ENCODE measurements around the gene CTNNAL1. TPM values are rescaled to one million over a fixed set of nuclear protein-coding genes. Genes with fewer than 3 reads are reported as not detected.
A peak's percentile ranks its signal among the peaks of the same experiment; 100 is the strongest.

Gene CTNNAL1
- total and polyA plus RNA-seq, 9 donors: 23.9 to 37.1 (median 28.7) TPM

DNA sequence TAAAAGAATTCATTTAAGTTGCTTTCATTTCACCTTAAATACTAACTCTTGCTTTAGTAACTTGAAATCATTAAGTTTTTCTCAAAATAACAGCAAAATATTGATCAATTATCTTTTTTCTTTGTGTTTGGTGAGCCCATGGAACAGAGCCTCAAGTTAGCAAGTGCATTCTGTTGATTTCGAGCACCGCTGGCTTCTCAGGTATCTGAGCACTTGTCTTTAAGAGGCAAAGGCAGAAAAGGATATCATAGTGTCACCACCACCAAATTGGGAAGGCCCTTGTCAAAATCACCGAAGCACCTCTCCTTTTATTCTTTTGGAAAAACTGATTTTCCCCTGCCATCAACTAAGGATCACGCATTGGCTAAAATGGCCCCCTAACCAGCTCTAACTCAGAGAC lies 17.1 kb upstream of the CTNNAL1 start:
- H3K27ac ChIP-seq (ENCODE audit: low read length): no peak overlapping the region
- no peaks in the 10 kb centered on the region for H3K9me3 ChIP-seq (replicated peaks; ENCODE audit: control insufficient read depth, low read depth, low read length)
- WGBS (ENCODE audit: insufficient coverage): 93% methylated on average over 3 of the region's 4 CpGs
- no peak overlapping the region for H3K4me3 ChIP-seq (ENCODE audit: low read length)
- peaks cover 6% of the 10 kb centered on the region for H3K4me1 ChIP-seq (ENCODE audit: control insufficient read depth, insufficient read depth, low read length)
- no peaks in the 10 kb centered on the region for H3K27me3 ChIP-seq (ENCODE audit: control insufficient read depth, insufficient read depth, low read length)
- no peak for DNase-seq
- H3K36me3 ChIP-seq (ENCODE audit: control insufficient read depth, insufficient read depth, low read length): peaks cover 14% of the 10 kb centered on the region

DNA sequence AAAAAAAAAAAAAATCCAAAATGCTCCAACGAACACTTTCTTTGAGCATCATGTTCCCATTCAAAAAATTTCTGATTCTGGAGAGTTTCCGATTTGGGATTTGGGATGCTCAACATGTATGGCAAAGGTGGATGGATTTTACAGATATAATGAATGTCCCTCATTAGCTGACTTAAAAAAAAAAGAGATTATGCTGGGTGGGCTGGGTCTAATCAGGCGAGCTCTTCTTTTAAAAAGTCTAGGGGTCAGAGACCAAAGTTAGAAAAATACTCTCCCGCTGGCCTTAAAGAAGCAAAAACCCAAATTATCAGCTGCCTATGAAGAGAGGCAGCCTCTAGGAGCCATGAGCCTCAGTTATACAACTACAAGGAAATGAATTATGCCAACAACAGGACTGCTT lies 15.2 kb upstream of the CTNNAL1 start:
- H3K27me3 ChIP-seq (ENCODE audit: control insufficient read depth, insufficient read depth, low read length): no peaks in the 10 kb centered on the region
- no peak overlapping the region for H3K27ac ChIP-seq (ENCODE audit: low read length)
- peaks cover 6% of the 10 kb centered on the region for H3K4me1 ChIP-seq (ENCODE audit: control insufficient read depth, insufficient read depth, low read length)
- WGBS (ENCODE audit: insufficient coverage): no CpG with 5 or more reads among the region's 4 CpGs
- H3K9me3 ChIP-seq (replicated peaks; ENCODE audit: control insufficient read depth, low read depth, low read length): no peaks in the 10 kb centered on the region
- DNase-seq: no peak
- H3K36me3 ChIP-seq (ENCODE audit: control insufficient read depth, insufficient read depth, low read length): peaks cover 13% of the 10 kb centered on the region
- H3K4me3 ChIP-seq (ENCODE audit: low read length): no peak overlapping the region

DNA sequence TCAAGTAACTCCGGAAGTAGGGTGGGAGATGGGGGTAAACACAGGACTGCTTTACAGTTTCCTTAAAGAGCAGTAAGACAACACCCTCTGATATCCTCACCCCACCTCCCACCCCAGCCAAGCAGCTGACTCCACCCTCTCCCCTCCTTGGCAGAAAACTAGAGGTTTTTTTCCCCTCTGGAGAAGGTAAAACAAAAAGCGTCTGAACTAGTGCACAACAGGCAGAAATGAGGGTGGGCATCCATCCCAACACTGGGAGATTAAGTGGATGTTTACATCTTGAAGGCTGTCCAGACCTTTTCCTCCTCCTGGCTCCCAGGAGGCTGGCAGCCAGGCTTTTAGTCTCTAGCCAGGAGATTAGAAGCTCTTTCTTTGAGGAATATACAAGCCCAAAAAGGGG lies 13.9 kb upstream of the CTNNAL1 start:
- DNase-seq: peak; percentile 30
- H3K9me3 ChIP-seq (replicated peaks; ENCODE audit: control insufficient read depth, low read depth, low read length): no peaks in the 10 kb centered on the region
- peaks cover 6% of the 10 kb centered on the region for H3K4me1 ChIP-seq (ENCODE audit: control insufficient read depth, insufficient read depth, low read length)
- peak overlapping the region; percentile 6 for H3K27ac ChIP-seq (ENCODE audit: low read length)
- H3K27me3 ChIP-seq (ENCODE audit: control insufficient read depth, insufficient read depth, low read length): no peaks in the 10 kb centered on the region
- peaks cover 5% of the 10 kb centered on the region for H3K36me3 ChIP-seq (ENCODE audit: control insufficient read depth, insufficient read depth, low read length)
- WGBS (ENCODE audit: insufficient coverage): no CpG with 5 or more reads among the region's 2 CpGs
- H3K4me3 ChIP-seq (ENCODE audit: low read length): no peak overlapping the region

DNA sequence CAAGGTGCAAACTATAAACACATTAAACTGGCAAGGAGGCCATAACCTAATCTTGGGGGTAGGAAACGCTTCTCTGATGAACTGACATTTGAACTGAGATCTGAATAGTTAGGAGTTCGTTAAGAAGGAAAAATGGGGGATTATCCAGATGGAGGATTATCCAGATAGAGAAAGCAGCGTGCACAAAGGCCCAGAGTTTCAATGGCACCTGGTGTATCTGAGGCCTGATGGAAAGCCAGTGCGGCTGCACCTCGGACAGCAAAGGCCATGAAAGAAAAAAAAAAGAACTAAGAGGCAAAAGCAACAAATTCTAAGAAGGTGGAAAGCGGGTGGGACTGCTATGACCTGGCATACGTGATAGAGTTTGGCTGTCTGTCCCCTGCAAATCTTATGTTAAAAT lies 13.0 kb upstream of the CTNNAL1 start:
- Histone ChIP-seq H3K9me3 (replicated peaks; ENCODE audit: control insufficient read depth, low read depth, low read length) (no peaks in the 10 kb centered on the region), H3K27me3 (ENCODE audit: control insufficient read depth, insufficient read depth, low read length) (no peaks in the 10 kb centered on the region), H3K36me3 (ENCODE audit: control insufficient read depth, insufficient read depth, low read length) (peaks cover 5% of the 10 kb centered on the region), H3K4me3 (ENCODE audit: low read length) (no peak overlapping the region), H3K4me1 (ENCODE audit: control insufficient read depth, insufficient read depth, low read length) (peaks cover 6% of the 10 kb centered on the region), H3K27ac (ENCODE audit: low read length) (no peak overlapping the region)
- DNase-seq: no peak
- 88% methylated on average over 6 of the region's 7 CpGs for WGBS (ENCODE audit: insufficient coverage)

DNA sequence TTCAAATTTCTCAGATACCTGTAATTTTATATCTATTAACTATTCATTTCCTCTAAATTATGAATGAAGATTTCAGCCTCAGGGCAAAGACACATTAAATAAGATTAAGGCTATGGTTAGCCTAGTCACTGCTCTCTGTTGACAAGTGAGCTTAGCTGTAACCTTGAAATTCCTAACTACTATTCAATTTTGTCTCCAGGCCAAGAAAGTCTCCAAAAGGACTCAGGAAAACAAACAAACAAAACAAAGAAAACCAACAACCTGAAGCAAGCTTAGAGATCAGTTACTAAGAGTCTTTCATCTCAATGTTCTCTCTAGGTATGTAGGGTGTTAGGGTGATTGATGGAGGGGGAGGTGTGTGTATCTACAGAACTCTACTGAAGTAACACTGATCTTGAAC lies 9.6 kb upstream of the CTNNAL1 start:
- H3K9me3 ChIP-seq (replicated peaks; ENCODE audit: control insufficient read depth, low read depth, low read length): no peaks in the 10 kb centered on the region
- H3K36me3 ChIP-seq (ENCODE audit: control insufficient read depth, insufficient read depth, low read length): peaks cover 8% of the 10 kb centered on the region
- DNase-seq: no peak
- H3K4me1 ChIP-seq (ENCODE audit: control insufficient read depth, insufficient read depth, low read length): peaks cover 6% of the 10 kb centered on the region
- no peaks in the 10 kb centered on the region for H3K27me3 ChIP-seq (ENCODE audit: control insufficient read depth, insufficient read depth, low read length)
- no peak overlapping the region for H3K27ac ChIP-seq (ENCODE audit: low read length)
- no peak overlapping the region for H3K4me3 ChIP-seq (ENCODE audit: low read length)

DNA sequence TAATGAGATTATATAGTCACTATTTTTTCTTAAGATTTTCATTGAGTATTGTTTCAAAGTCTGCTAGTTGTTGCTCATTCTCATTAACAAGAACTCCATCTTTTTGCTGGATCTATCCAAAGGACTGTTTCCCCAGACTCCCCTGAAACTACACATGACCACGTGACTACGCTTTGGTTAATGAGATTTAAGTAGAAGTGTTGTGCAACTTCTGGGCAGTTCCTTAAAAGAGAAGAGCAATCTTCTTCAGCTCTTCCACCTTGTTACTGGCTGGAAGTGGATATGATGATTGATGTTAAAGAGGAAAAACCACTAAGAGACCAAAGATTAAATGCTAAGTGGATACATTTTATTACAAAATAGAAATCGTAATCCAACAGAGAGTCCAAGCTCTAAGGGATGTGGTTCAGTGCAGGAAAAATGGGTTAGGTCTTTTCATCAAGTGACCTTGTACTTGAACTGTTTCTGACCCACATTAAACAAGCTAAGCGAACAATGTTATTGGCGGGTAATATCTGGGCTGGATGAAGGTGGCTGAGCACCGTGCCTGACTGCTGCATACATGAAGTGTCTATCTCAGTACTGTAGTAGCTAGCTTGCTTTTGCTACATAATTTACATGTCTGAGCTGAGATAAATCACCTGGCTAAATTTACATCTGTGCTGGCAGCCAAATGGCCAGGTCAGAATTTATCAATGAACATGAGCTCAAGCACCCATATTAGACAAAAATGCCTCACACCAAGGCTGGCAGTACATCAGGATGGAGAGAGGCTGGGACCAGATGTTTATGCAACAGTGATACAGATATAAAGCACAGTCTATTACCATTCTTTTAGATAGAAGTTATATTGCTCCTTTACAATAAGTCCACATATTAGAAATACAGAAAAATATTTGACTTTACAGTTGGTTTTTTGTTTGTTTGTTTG lies 7.5 kb upstream of the CTNNAL1 start:
- Histone ChIP-seq H3K27ac (ENCODE audit: low read length) (no peak overlapping the region), H3K27me3 (ENCODE audit: control insufficient read depth, insufficient read depth, low read length) (no peaks in the 10 kb centered on the region), H3K4me3 (ENCODE audit: low read length) (no peak overlapping the region), H3K4me1 (ENCODE audit: control insufficient read depth, insufficient read depth, low read length) (no peaks in the 10 kb centered on the region), H3K9me3 (replicated peaks; ENCODE audit: control insufficient read depth, low read depth, low read length) (no peaks in the 10 kb centered on the region), H3K36me3 (ENCODE audit: control insufficient read depth, insufficient read depth, low read length) (peaks cover 10% of the 10 kb centered on the region)
- DNase-seq: no peak
- WGBS (ENCODE audit: insufficient coverage): no CpG with 5 or more reads among the region's 6 CpGs

DNA sequence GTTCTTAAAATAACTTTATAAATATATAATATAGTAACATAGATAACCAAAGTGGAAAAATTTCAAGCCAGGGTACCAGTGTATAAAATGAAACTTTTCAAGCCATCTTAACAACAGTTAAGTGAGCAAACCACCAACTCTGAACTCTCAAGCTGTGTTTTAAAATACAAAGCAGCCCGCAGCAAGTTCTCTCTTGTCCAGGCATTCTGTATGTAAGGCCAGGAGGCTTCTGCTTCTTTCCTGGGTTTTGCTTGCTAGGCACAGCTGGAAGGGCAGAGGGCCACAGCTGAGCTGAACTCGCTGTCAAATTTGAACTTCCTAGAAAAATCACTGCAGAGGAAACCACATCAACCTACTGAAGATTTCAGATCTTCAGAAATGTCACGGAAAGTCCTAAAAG lies 6.8 kb upstream of the CTNNAL1 start:
- no peaks in the 10 kb centered on the region for H3K4me1 ChIP-seq (ENCODE audit: control insufficient read depth, insufficient read depth, low read length)
- peaks cover 10% of the 10 kb centered on the region for H3K36me3 ChIP-seq (ENCODE audit: control insufficient read depth, insufficient read depth, low read length)
- DNase-seq: peak; percentile 21
- no peak overlapping the region for H3K4me3 ChIP-seq (ENCODE audit: low read length)
- WGBS (ENCODE audit: insufficient coverage): 100% methylated on average over 2 of the region's 3 CpGs
- no peak overlapping the region for H3K27ac ChIP-seq (ENCODE audit: low read length)
- no peaks in the 10 kb centered on the region for H3K27me3 ChIP-seq (ENCODE audit: control insufficient read depth, insufficient read depth, low read length)
- H3K9me3 ChIP-seq (replicated peaks; ENCODE audit: control insufficient read depth, low read depth, low read length): no peaks in the 10 kb centered on the region

DNA sequence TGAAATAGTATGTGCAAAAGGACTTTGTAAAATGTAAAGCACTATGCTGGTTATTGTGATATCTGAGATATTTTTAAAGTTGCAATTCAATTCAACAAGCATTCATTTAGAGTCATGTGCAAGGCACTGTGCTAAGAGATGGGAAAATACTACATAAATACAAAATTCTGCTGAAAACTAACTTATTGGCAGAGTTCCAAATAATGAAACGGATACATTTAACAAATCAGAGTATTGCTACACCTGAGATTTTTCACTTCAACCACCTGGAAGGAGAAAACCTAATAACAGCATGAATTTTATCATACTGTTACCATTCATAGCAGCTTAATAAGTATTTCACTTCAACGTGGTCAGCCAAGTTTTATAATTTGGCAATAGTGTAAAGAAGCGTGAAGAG lies 6.1 kb upstream of the CTNNAL1 start:
- H3K4me3 ChIP-seq (ENCODE audit: low read length): no peak overlapping the region
- no peaks in the 10 kb centered on the region for H3K27me3 ChIP-seq (ENCODE audit: control insufficient read depth, insufficient read depth, low read length)
- H3K4me1 ChIP-seq (ENCODE audit: control insufficient read depth, insufficient read depth, low read length): peaks cover 4% of the 10 kb centered on the region
- no peak overlapping the region for H3K27ac ChIP-seq (ENCODE audit: low read length)
- peaks cover 5% of the 10 kb centered on the region for H3K36me3 ChIP-seq (ENCODE audit: control insufficient read depth, insufficient read depth, low read length)
- no CpG with 5 or more reads among the region's 3 CpGs for WGBS (ENCODE audit: insufficient coverage)
- DNase-seq: no peak
- H3K9me3 ChIP-seq (replicated peaks; ENCODE audit: control insufficient read depth, low read depth, low read length): no peaks in the 10 kb centered on the region

DNA sequence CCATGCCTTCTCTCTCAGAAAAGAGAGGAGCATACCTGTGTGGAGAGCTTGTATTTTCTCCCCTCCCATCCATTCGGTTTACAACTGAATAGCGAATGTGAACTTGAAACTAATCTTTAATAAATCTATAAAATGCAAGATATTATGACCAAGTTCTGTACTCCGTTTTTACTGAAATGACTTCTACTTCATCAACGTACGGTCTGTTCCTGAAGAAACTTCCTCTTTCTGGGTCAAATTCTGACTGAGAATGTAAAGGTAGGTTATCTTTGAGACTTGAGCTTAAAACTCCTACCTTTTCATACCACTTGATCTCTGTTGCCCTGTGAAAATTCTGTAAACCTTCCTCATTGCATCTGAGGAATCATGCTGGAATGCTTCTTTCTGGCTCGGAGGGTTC lies 4.2 kb upstream of the CTNNAL1 start:
- Histone ChIP-seq H3K4me3 (ENCODE audit: low read length) (no peak overlapping the region), H3K4me1 (ENCODE audit: control insufficient read depth, insufficient read depth, low read length) (peaks cover 10% of the 10 kb centered on the region), H3K9me3 (replicated peaks; ENCODE audit: control insufficient read depth, low read depth, low read length) (no peaks in the 10 kb centered on the region), H3K36me3 (ENCODE audit: control insufficient read depth, insufficient read depth, low read length) (peaks cover 5% of the 10 kb centered on the region), H3K27ac (ENCODE audit: low read length) (no peak overlapping the region), H3K27me3 (ENCODE audit: control insufficient read depth, insufficient read depth, low read length) (no peaks in the 10 kb centered on the region)
- no CpG with 5 or more reads among the region's 6 CpGs for WGBS (ENCODE audit: insufficient coverage)
- DNase-seq: no peak

DNA sequence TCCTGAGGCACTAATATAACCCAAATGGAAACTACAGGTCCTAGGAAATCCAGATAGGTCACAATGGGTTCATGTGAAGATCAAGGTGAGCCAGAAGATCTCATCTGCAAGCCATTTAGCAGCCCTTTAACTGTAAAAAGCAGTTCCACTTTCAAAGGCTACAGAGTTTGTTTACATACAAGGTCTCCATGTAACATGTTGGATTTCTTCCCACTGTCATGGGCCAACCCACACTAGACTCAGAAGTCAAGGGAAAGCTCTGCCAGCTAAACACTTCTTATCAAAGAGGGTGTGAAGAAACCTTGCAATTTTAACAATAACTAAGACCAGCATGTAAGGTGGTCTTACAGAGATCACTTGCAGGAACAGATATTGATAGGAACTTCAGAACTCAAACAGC lies 3.8 kb upstream of the CTNNAL1 start:
- H3K27ac ChIP-seq (ENCODE audit: low read length): no peak overlapping the region
- H3K27me3 ChIP-seq (ENCODE audit: control insufficient read depth, insufficient read depth, low read length): no peaks in the 10 kb centered on the region
- DNase-seq: peak; percentile 48
- peaks cover 15% of the 10 kb centered on the region for H3K4me1 ChIP-seq (ENCODE audit: control insufficient read depth, insufficient read depth, low read length)
- H3K9me3 ChIP-seq (replicated peaks; ENCODE audit: control insufficient read depth, low read depth, low read length): no peaks in the 10 kb centered on the region
- H3K4me3 ChIP-seq (ENCODE audit: low read length): no peak overlapping the region
- H3K36me3 ChIP-seq (ENCODE audit: control insufficient read depth, insufficient read depth, low read length): peaks cover 5% of the 10 kb centered on the region

DNA sequence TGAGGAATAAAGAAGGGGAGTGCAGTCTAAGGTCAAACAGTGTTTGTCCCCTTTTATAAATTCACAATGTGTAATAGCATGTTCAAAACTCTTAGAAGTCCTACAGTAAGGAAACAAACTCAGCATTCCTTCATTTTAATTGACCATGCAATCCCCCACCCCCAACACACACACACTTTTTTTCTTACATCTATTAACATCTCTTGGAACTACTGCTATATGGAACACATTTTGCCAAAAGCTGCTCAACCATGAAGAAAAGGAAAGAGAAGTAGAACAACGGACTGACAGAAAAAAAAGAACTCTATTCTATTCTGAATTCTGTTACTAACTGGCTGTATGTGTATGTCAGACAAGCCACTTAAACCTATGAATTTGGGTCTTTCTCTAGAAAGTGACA lies 2.8 kb upstream of the CTNNAL1 start:
- H3K9me3 ChIP-seq (replicated peaks; ENCODE audit: control insufficient read depth, low read depth, low read length): no peaks in the 10 kb centered on the region
- DNase-seq: no peak
- H3K4me1 ChIP-seq (ENCODE audit: control insufficient read depth, insufficient read depth, low read length): peaks cover 18% of the 10 kb centered on the region
- no peaks in the 10 kb centered on the region for H3K27me3 ChIP-seq (ENCODE audit: control insufficient read depth, insufficient read depth, low read length)
- no peak overlapping the region for H3K27ac ChIP-seq (ENCODE audit: low read length)
- H3K4me3 ChIP-seq (ENCODE audit: low read length): no peak overlapping the region
- peaks cover 5% of the 10 kb centered on the region for H3K36me3 ChIP-seq (ENCODE audit: control insufficient read depth, insufficient read depth, low read length)
- WGBS (ENCODE audit: insufficient coverage): no CpG with 5 or more reads among the region's 1 CpG
